Measurements from ENCODE around the gene IGF2BP2. TPM values are rescaled to one million over a fixed set of nuclear protein-coding genes. Genes with fewer than 3 reads are reported as not detected.
A peak's percentile ranks its signal among the peaks of the same experiment; 100 is the strongest.

Gene IGF2BP2
- total RNA-seq, 1 experiment from 2014 or later, result 75.9 TPM

- TF ChIP-seq CTCF (IDR thresholded peaks at IDR 0.05; ENCODE audit: insufficient read depth in 1 of 2, low read depth in 1 of 2, low read length in 1 of 2, severe bottlenecking in 1 of 2, unreplicated experiment in 1 of 2), result no peak
- peak overlapping the region; percentile 94 for H3K27ac Mint-ChIP-seq (ENCODE audit: unreplicated experiment)
- DNase-seq, result no peak
- Histone ChIP-seq H3K27me3 (replicated peaks; ENCODE audit: control insufficient read depth, insufficient read depth, low read length) (no peaks in the 10 kb centered on the region), H3K4me1 (peaks cover 42% of the 10 kb centered on the region), H3K4me3 (ENCODE audit: low read depth, low read length) (no peak overlapping the region), H3K9me3 (no peaks in the 10 kb centered on the region), H3K36me3 (ENCODE audit: control insufficient read depth, insufficient read depth, low read length) (no peaks in the 10 kb centered on the region)
- POLR2A ChIA-PET, result no interaction called here
- no peaks in the 10 kb centered on the region for H3K27me3 Mint-ChIP-seq (ENCODE audit: insufficient read depth, unreplicated experiment)
- H3K9me3 Mint-ChIP-seq (ENCODE audit: unreplicated experiment), result no peaks in the 10 kb centered on the region
- intact Hi-C loops (cut with micrococcal nuclease; ENCODE audit: unreplicated experiment), result no loop called here
- peaks cover 31% of the 10 kb centered on the region for H3K4me1 Mint-ChIP-seq (ENCODE audit: low read depth, unreplicated experiment)
- CTCF ChIA-PET, result no interaction called here
- peaks cover 23% of the 10 kb centered on the region for H3K36me3 Mint-ChIP-seq (ENCODE audit: insufficient read depth, unreplicated experiment)
- BruUV-seq (replicated peaks), result no TSS peak
- no peak overlapping the region for H3K4me3 Mint-ChIP-seq (ENCODE audit: unreplicated experiment)
Observed at GRCh38 chr3:185797993-185798830, 26.6 kb downstream of the IGF2BP2 start.

- H3K36me3 ChIP-seq (ENCODE audit: control insufficient read depth, insufficient read depth, low read length), result no peaks in the 10 kb centered on the region
- peaks cover 23% of the 10 kb centered on the region for H3K36me3 Mint-ChIP-seq (ENCODE audit: insufficient read depth, unreplicated experiment)
- H3K4me3 ChIP-seq (ENCODE audit: low read depth, low read length), result no peak overlapping the region
- no peak for DNase-seq
- peaks cover 38% of the 10 kb centered on the region for H3K4me1 Mint-ChIP-seq (ENCODE audit: low read depth, unreplicated experiment)
- H3K9me3 Mint-ChIP-seq (ENCODE audit: unreplicated experiment), result no peaks in the 10 kb centered on the region
- H3K9me3 ChIP-seq, result no peaks in the 10 kb centered on the region
- ChIA-PET CTCF (interaction anchor here (0.6 kb wide), 1 partner anchor 49 kb away, joined by 3 read pairs; no protein-coding TSS in a partner anchor), POLR2A (interaction anchor here (0.6 kb wide), 2 partner anchors 25 to 26 kb away, joined by 5 read pairs; no protein-coding TSS in a partner anchor)
- H3K27me3 Mint-ChIP-seq (ENCODE audit: insufficient read depth, unreplicated experiment), result no peaks in the 10 kb centered on the region
- BruUV-seq (replicated peaks), result no TSS peak
- no peaks in the 10 kb centered on the region for H3K27me3 ChIP-seq (replicated peaks; ENCODE audit: control insufficient read depth, insufficient read depth, low read length)
- peaks cover 47% of the 10 kb centered on the region for H3K4me1 ChIP-seq
- peak overlapping the region; percentile 45 for H3K4me3 Mint-ChIP-seq (ENCODE audit: unreplicated experiment)
- intact Hi-C loops (cut with micrococcal nuclease; ENCODE audit: unreplicated experiment), result no loop called here
- H3K27ac Mint-ChIP-seq (ENCODE audit: unreplicated experiment), result peak overlapping the region; percentile 94
- TF ChIP-seq CTCF (IDR thresholded peaks at IDR 0.05; ENCODE audit: insufficient read depth in 1 of 2, low read depth in 1 of 2, low read length in 1 of 2, severe bottlenecking in 1 of 2, unreplicated experiment in 1 of 2), result no peak
Observed at GRCh38 chr3:185797108-185797881, 27.5 kb downstream of the IGF2BP2 start.

GRCh38 chr3:185796431-185797107 lies 28.3 kb downstream of the IGF2BP2 start:
- Histone ChIP-seq H3K27me3 (replicated peaks; ENCODE audit: control insufficient read depth, insufficient read depth, low read length) (no peaks in the 10 kb centered on the region), H3K4me1 (peaks cover 52% of the 10 kb centered on the region), H3K4me3 (ENCODE audit: low read depth, low read length) (no peak overlapping the region), H3K9me3 (no peaks in the 10 kb centered on the region), H3K36me3 (ENCODE audit: control insufficient read depth, insufficient read depth, low read length) (no peaks in the 10 kb centered on the region)
- H3K9me3 Mint-ChIP-seq (ENCODE audit: unreplicated experiment), result no peaks in the 10 kb centered on the region
- no TSS peak for BruUV-seq (replicated peaks)
- intact Hi-C loops (cut with micrococcal nuclease; ENCODE audit: unreplicated experiment), result no loop called here
- peaks cover 23% of the 10 kb centered on the region for H3K36me3 Mint-ChIP-seq (ENCODE audit: insufficient read depth, unreplicated experiment)
- H3K27ac Mint-ChIP-seq (ENCODE audit: unreplicated experiment), result peak overlapping the region; percentile 94
- DNase-seq, result peak in 1 of 2 experiments; percentile 54
- peak overlapping the region; percentile 45 for H3K4me3 Mint-ChIP-seq (ENCODE audit: unreplicated experiment)
- H3K27me3 Mint-ChIP-seq (ENCODE audit: insufficient read depth, unreplicated experiment), result no peaks in the 10 kb centered on the region
- ChIA-PET POLR2A (interaction anchor here (0.6 kb wide), 3 partner anchors 24 to 27 kb away, joined by 3 to 5 read pairs (median 5); no protein-coding TSS in a partner anchor), CTCF (interaction anchor here (0.6 to 1.1 kb wide), 2 partner anchors 27 to 49 kb away, joined by 3 to 4 read pairs; no protein-coding TSS in a partner anchor)
- peaks cover 42% of the 10 kb centered on the region for H3K4me1 Mint-ChIP-seq (ENCODE audit: low read depth, unreplicated experiment)
- no peak for TF ChIP-seq CTCF (IDR thresholded peaks at IDR 0.05; ENCODE audit: insufficient read depth in 1 of 2, low read depth in 1 of 2, low read length in 1 of 2, severe bottlenecking in 1 of 2, unreplicated experiment in 1 of 2)
